ENCODE data around the gene CTNNA3. TPM values are rescaled to one million over a fixed set of nuclear protein-coding genes. Genes with fewer than 3 reads are reported as not detected.

Gene CTNNA3
- total and polyA plus RNA-seq, 7 donors = under 0.01 to 4.6 (median 2.4) TPM; not detected in 1

GRCh38 chr10:66719483-66719882 is 976.5 kb downstream of the CTNNA3 start:
- intact Hi-C loops (cut with DNase I) = no loop called here
- DNase-seq = no peak
- no peak overlapping the region for H3K4me3 ChIP-seq

DNA sequence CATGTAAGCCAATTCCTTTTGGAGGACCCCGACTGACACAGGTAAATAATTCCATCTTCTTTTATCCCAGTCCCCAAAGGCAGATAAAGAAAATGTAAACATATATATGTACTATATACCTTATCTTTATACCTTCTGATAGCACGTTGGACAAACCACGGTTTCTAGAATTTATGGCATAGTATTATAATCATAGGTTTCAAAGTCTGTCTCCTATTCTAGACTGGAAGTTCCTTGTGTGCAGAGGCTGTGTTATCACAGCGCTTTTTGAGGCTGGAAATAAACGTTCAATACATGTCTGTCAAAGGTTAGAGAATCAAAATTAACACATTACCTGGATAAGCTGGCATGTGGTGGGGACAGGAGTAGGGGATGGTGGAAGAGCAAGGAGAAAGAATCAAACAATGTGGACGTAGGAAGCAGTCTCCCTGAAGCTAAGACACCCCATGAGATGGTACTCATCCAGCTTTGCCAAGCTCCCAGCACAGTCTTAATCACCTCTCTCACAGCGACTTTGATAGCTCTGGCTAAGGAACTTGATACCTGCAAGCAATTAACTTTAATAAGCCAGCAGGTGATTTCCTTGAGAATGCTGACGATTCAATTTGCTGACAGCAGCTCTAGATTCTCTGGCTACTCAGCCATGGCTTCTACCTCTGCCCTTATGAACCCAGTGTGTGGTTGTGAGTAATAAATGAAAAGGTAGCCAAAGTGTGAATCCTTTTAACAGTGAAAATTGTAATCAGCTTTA is 978.6 kb downstream of the CTNNA3 start:
- Histone ChIP-seq H3K27me3 (no peaks in the 10 kb centered on the region), H3K4me3 (no peak overlapping the region), H3K27ac (no peak overlapping the region), H3K9me3 (no peaks in the 10 kb centered on the region), H3K4me1 (peaks cover 0 to 13% (median 0%) of the 10 kb centered on the region in 4 donors), H3K36me3 (no peaks in the 10 kb centered on the region)
- intact Hi-C loops (cut with DNase I) = no loop called here
- TF ChIP-seq POLR2AphosphoS5 (IDR thresholded peaks at IDR 0.05) (no peak), CTCF (IDR thresholded peaks at IDR 0.05) (no peak), POLR2A (IDR thresholded peaks at IDR 0.05) (no peak), EP300 (IDR thresholded peaks at IDR 0.05) (no peak)
- DNase-seq = no peak
- 20 to 63% methylated on average over 8 of the region's 8 CpGs for WGBS, 2 donors

More at GRCh38 chr10:66719483-66719882, 976.5 kb downstream of the CTNNA3 start:
- Histone ChIP-seq H3K9me3 (no peaks in the 10 kb centered on the region), H3K4me1 (no peaks in the 10 kb centered on the region), H3K27me3 (no peaks in the 10 kb centered on the region), H3K27ac (no peak overlapping the region), H3K36me3 (no peaks in the 10 kb centered on the region)
- 79 to 96% methylated on average over 1 of the region's 1 CpG for WGBS, 2 donors
- TF ChIP-seq EP300 (IDR thresholded peaks at IDR 0.05) = no peak
- no peak for TF ChIP-seq POLR2A (IDR thresholded peaks at IDR 0.05)
- no peak for TF ChIP-seq CTCF (IDR thresholded peaks at IDR 0.05)
- no peak for TF ChIP-seq POLR2AphosphoS5 (IDR thresholded peaks at IDR 0.05)

GRCh38 chr10:66714741-66715140 is 981.3 kb downstream of the CTNNA3 start:
- intact Hi-C loops (cut with DNase I) = no loop called here

GRCh38 chr10:66713387-66713786 is 982.6 kb downstream of the CTNNA3 start:
- Histone ChIP-seq H3K9me3 (no peaks in the 10 kb centered on the region), H3K27ac (no peak overlapping the region), H3K36me3 (no peaks in the 10 kb centered on the region), H3K4me1 (peaks cover 0 to 13% (median 0%) of the 10 kb centered on the region in 4 donors), H3K4me3 (no peak overlapping the region), H3K27me3 (no peaks in the 10 kb centered on the region)
- TF ChIP-seq POLR2A (IDR thresholded peaks at IDR 0.05) (no peak), POLR2AphosphoS5 (IDR thresholded peaks at IDR 0.05) (no peak), EP300 (IDR thresholded peaks at IDR 0.05) (no peak), CTCF (IDR thresholded peaks at IDR 0.05) (no peak)
- no peak for DNase-seq
- intact Hi-C loops (cut with DNase I) = no loop called here
- 90% methylated on average over 1 of the region's 1 CpG for WGBS, 2 donors

More at GRCh38 chr10:66714741-66715140, 981.3 kb downstream of the CTNNA3 start:
- DNase-seq = no peak
- TF ChIP-seq POLR2A (IDR thresholded peaks at IDR 0.05) (no peak), POLR2AphosphoS5 (IDR thresholded peaks at IDR 0.05) (no peak), CTCF (IDR thresholded peaks at IDR 0.05) (no peak)
- Histone ChIP-seq H3K36me3 (no peaks in the 10 kb centered on the region), H3K4me1 (peaks cover 0 to 13% (median 0%) of the 10 kb centered on the region in 4 donors), H3K4me3 (no peak overlapping the region), H3K27ac (no peak overlapping the region), H3K9me3 (no peaks in the 10 kb centered on the region), H3K27me3 (no peaks in the 10 kb centered on the region)
- 68 to 70% methylated on average over 1 of the region's 1 CpG for WGBS, 2 donors
